ENCODE results near the gene SMC1B.
"Not testable (repeated sequence)": the region's sequence is repeated elsewhere in the genome, so short reads cannot be mapped to it uniquely, and the experiment has no call there.

SMC1B gene

DNA sequence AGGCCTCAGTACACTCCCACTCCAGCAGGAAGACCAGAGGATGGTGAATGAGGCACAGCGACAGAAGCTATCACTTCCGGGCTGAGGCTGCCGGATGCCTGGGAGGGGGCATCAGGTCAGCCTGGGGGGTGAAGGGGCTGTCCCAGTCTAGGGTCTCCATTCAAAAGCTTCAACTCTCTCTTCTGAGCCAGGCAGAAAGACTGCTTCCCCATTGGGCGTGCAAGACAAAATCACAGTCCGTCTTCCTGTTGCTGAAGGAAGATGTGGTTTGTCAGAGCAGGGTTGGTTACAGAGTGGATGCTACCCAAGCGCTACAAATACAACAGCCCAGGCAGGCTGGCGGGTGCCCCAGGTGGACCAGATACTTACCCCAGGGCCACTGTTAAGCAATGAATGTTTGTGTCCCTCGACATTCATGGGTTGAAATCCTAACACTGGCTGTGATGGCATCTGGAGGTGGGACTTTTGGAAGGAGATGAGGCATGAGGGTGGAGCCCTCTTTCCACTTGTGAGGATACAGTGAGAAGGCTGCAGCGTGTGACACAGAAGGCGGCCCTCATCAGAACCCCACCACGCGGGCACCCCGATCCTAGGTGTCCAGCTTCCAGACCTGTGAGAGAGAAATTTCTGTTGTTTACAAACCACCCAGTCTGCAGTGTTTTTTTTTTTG lies 116.6 kb downstream of the SMC1B start:
- no peak for DNase-seq

DNA sequence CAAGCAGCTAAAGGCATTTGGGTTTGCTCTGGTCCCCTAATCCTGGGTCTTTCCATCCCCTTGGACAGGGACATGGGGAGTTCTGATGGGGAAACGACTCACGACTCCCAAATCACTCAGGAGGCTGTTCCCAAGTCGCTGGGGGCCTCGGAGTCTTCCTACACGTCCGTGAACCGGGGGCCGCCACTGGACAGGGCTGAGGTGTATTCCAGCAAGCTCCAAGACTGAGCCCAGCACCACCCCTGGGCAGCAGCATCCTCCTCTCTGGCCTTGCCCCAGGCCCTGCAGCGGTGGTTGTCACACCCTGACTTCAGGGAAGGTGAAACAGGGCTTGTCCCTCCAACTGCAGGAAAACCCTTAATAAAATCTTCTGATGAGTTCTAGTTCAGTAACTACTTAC lies 117.9 kb downstream of the SMC1B start:
- no peak for DNase-seq

DNA sequence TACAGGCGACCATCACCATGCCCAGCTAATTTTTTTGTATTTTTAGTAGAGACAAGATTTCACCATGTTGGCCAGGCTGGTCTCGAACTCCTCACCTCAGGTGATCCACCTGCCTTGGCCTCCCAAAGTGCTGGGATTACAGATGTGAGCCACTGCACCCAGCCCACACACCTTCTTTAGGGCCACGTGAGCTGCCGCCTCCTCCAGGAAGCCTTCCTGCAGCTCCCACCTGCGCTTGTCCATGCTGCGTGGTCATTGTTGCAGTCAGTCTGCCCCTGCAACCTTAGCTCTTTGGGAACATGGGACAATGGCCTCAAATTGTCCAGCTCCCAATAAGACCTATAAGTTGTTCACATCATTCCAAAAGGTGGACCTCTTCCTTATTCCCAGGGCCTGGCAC lies 118.4 kb downstream of the SMC1B start:
- not testable (repeated sequence) for DNase-seq
